GM19467 (cell line): Measurements from ENCODE around the gene AMBRA1.

Experiments used
- ATAC-seq: cut with Tn5 transposase; IDR thresholded peaks from one replicate; pipeline ENCODE4 v1.9.1; 2021; ENCODE audit warnings: mild to moderate bottlenecking, moderate library complexity; ENCODE audit not compliant: unreplicated experiment

The AMBRA1 gene

GRCh38 chr11:46593550-46594373 lies at the start of gene AMBRA1:
TSS of gene AMBRA1 (minus strand) at chr11:46594023. CDS start at chr11:46548380, 45,643 bp downstream.
- peak; percentile 64 for ATAC-seq

GRCh38 chr11:46643531-46643930 lies 49.7 kb upstream of the AMBRA1 start:
- no peak for ATAC-seq

GRCh38 chr11:46642627-46643335 lies 49.0 kb upstream of the AMBRA1 start:
- ATAC-seq: no peak

- no peak for ATAC-seq
Observed at GRCh38 chr11:46641639-46642038, 47.8 kb upstream of the AMBRA1 start.

- no peak for ATAC-seq
Observed at GRCh38 chr11:46640036-46640788, 46.4 kb upstream of the AMBRA1 start.

- ATAC-seq: no peak
Observed at GRCh38 chr11:46639197-46639839, 45.5 kb upstream of the AMBRA1 start.

- no peak for ATAC-seq
Observed at GRCh38 chr11:46637546-46637945, 43.7 kb upstream of the AMBRA1 start.

GRCh38 chr11:46635557-46636139 lies 41.8 kb upstream of the AMBRA1 start:
- ATAC-seq: no peak

- no peak for ATAC-seq
Observed at GRCh38 chr11:46633291-46634217, 39.7 kb upstream of the AMBRA1 start.

GRCh38 chr11:46632502-46632901 lies 38.7 kb upstream of the AMBRA1 start:
- no peak for ATAC-seq

GRCh38 chr11:46631676-46632075 lies 37.9 kb upstream of the AMBRA1 start:
- no peak for ATAC-seq

GRCh38 chr11:46630237-46630636 lies 36.4 kb upstream of the AMBRA1 start:
- ATAC-seq: no peak

- ATAC-seq: no peak
Observed at GRCh38 chr11:46628961-46629360, 35.1 kb upstream of the AMBRA1 start.

GRCh38 chr11:46625406-46625805 lies 31.6 kb upstream of the AMBRA1 start:
- no peak for ATAC-seq

- no peak for ATAC-seq
Observed at GRCh38 chr11:46618837-46619236, 25.0 kb upstream of the AMBRA1 start.

- ATAC-seq: no peak
Observed at GRCh38 chr11:46617972-46618314, 24.1 kb upstream of the AMBRA1 start.

GRCh38 chr11:46617134-46617971 lies 23.5 kb upstream of the AMBRA1 start, which contains the start of the genes ATG13 and HARBI1:
TSS of gene ATG13 (plus strand) at chr11:46617553. CDS start at chr11:46644292, 26,739 bp downstream.
TSS of gene HARBI1 (minus strand) at chr11:46617227. CDS start at chr11:46616237, 990 bp downstream.
- ATAC-seq: peak; percentile 90

GRCh38 chr11:46616551-46617133 lies 22.8 kb upstream of the AMBRA1 start:
- ATAC-seq: no peak
